OCI-LY3 (cell line): Measurements from ENCODE around the gene MAP2K3.
"Not testable (repeated sequence)": the region's sequence is repeated elsewhere in the genome, so short reads cannot be mapped to it uniquely, and the experiment has no call there.

Experiments used
- CTCF ChIP-seq: fragments of 200-600, 300-600 bp; sonication (generic); IDR thresholded peaks from 2 replicates; pipeline ENCODE4 v1.5.1; 2014; ENCODE audit warnings: antibody characterized with exemption, low read length, low read depth
- EZH2phosphoT487 ChIP-seq: fragments of 200-600 bp; shearing (Covaris generic); IDR thresholded peaks from 2 replicates; pipeline ENCODE4 v1.6.1; 2018; ENCODE audit warnings: antibody characterized with exemption, mixed run types, low read depth

- TF ChIP-seq CTCF, EZH2phosphoT487: not testable (repeated sequence)
Observed at GRCh38 chr17:21321744-21322191, 37.3 kb downstream of the MAP2K3 start.
